BLaER1 treated with 17β-estradiol and CSF1 and Interleukin-3, amounts not matched to agents 10 nM and 100 nM (cell line): ENCODE results near the gene MME.

Experiments
- H3K27ac ChIP-seq, 11 experiments: shearing (Covaris generic); formaldehyde crosslinking; 2 replicates each; pipeline ENCODE4 v1.8.1; 2022
- H3K27me3 ChIP-seq, 11 experiments: shearing (Covaris generic); formaldehyde crosslinking; 2 replicates each; pipeline ENCODE4 v1.8.1; 2022
- H3K36me3 ChIP-seq, 11 experiments: shearing (Covaris generic); formaldehyde crosslinking; 2 replicates each; pipeline ENCODE4 v1.8.1; 2022
- H3K4me1 ChIP-seq, 10 experiments: shearing (Covaris generic); formaldehyde crosslinking; 2 replicates each; pipeline ENCODE4 v1.8.1; 2022
- H3K4me2 ChIP-seq, 11 experiments: shearing (Covaris generic); formaldehyde crosslinking; 2 replicates each; pipeline ENCODE4 v1.8.1; 2022
- H3K4me3 ChIP-seq, 10 experiments: shearing (Covaris generic); formaldehyde crosslinking; 2 replicates each; pipeline ENCODE4 v1.8.1; 2022
- H3K9ac ChIP-seq, 11 experiments: shearing (Covaris generic); formaldehyde crosslinking; 2 replicates each; pipeline ENCODE4 v1.8.1; 2022
- H3K9me3 ChIP-seq, 11 experiments: shearing (Covaris generic); formaldehyde crosslinking; replicated peaks in 1 of 11; 2 replicates each; pipeline ENCODE4 v1.8.1; 2022
- H4K20me1 ChIP-seq, 11 experiments: shearing (Covaris generic); formaldehyde crosslinking; 2 replicates each; pipeline ENCODE4 v1.8.1; 2022
- Cebpa-rat ChIP-seq, 11 experiments: shearing (Covaris generic); IDR thresholded peaks; 2 replicates each; pipeline ENCODE4 v1.8.1; 2022

Gene MME

GRCh38 chr3:155219106-155219505 lies 139.0 kb downstream of the MME start:
- no peak overlapping the region for H3K27ac ChIP-seq
- peaks cover 0 to 9% (median 4%) of the 10 kb centered on the region in 10 experiments; a peak in 5 of 20 replicates for H3K4me1 ChIP-seq
- H3K27me3 ChIP-seq = no peaks in the 10 kb centered on the region
- no peak overlapping the region for H3K4me2 ChIP-seq
- H4K20me1 ChIP-seq = no peaks in the 10 kb centered on the region
- TF ChIP-seq Cebpa-rat (IDR thresholded peaks at IDR 0.05) = no peak
- peaks cover 17 to 58% (median 34%) of the 10 kb centered on the region in 11 experiments; a peak in 20 of 22 replicates for H3K9me3 ChIP-seq
- H3K4me3 ChIP-seq = no peak overlapping the region
- no peak overlapping the region for H3K9ac ChIP-seq
- no peaks in the 10 kb centered on the region for H3K36me3 ChIP-seq

GRCh38 chr3:155225417-155225816 lies 145.3 kb downstream of the MME start:
- Histone ChIP-seq H3K9me3 (peaks cover 27 to 62% (median 37%) of the 10 kb centered on the region in 11 experiments; a peak in 21 of 22 replicates), H3K27ac (no peak overlapping the region), H3K9ac (no peak overlapping the region), H3K36me3 (0 out of 22 replicates have a peak, but pooled peaks cover 0 to 3% (median 0%) of the 10 kb centered on the region in 11 experiments), H3K4me1 (peaks cover 0 to 41% (median 25%) of the 10 kb centered on the region in 10 experiments; a peak in 15 of 20 replicates), H3K27me3 (no peaks in the 10 kb centered on the region), H3K4me2 (peak overlapping the region in 3 of 11 experiments; percentile 3 to 25 (median 9); a peak in 2 of 22 replicates), H4K20me1 (no peaks in the 10 kb centered on the region), H3K4me3 (no peak overlapping the region)
- TF ChIP-seq Cebpa-rat (IDR thresholded peaks at IDR 0.05) = no peak

- Histone ChIP-seq H3K4me2 (no peak overlapping the region; a peak in 1 of 22 replicates), H4K20me1 (no peaks in the 10 kb centered on the region), H3K4me3 (no peak overlapping the region), H3K27me3 (no peaks in the 10 kb centered on the region), H3K36me3 (0 out of 22 replicates have a peak, but pooled peaks cover 0 to 3% (median 0%) of the 10 kb centered on the region in 11 experiments), H3K9ac (no peak overlapping the region), H3K4me1 (peaks cover 5 to 59% (median 41%) of the 10 kb centered on the region in 10 experiments), H3K27ac (no peak overlapping the region), H3K9me3 (peaks cover 16 to 49% (median 27%) of the 10 kb centered on the region in 11 experiments; a peak in 20 of 22 replicates)
- no peak for TF ChIP-seq Cebpa-rat (IDR thresholded peaks at IDR 0.05)
These were observed 147.0 kb downstream of the MME start for GRCh38 chr3:155227141-155227540.

GRCh38 chr3:155228676-155229075 lies 148.6 kb downstream of the MME start:
- Histone ChIP-seq H3K4me3 (no peak overlapping the region), H3K9me3 (peaks cover 13 to 34% (median 22%) of the 10 kb centered on the region in 11 experiments; a peak in 20 of 22 replicates), H3K36me3 (0 out of 22 replicates have a peak, but pooled peaks cover 0 to 3% (median 0%) of the 10 kb centered on the region in 11 experiments), H3K27ac (peak overlapping the region in 2 of 11 experiments; percentile 3 to 25; a peak in 2 of 22 replicates), H3K4me2 (peak overlapping the region in 8 of 11 experiments; percentile 18 to 67 (median 51); a peak in 16 of 22 replicates), H4K20me1 (no peaks in the 10 kb centered on the region), H3K4me1 (peaks cover 12 to 74% (median 56%) of the 10 kb centered on the region in 10 experiments), H3K9ac (no peak overlapping the region), H3K27me3 (no peaks in the 10 kb centered on the region)
- no peak for TF ChIP-seq Cebpa-rat (IDR thresholded peaks at IDR 0.05)

DNA sequence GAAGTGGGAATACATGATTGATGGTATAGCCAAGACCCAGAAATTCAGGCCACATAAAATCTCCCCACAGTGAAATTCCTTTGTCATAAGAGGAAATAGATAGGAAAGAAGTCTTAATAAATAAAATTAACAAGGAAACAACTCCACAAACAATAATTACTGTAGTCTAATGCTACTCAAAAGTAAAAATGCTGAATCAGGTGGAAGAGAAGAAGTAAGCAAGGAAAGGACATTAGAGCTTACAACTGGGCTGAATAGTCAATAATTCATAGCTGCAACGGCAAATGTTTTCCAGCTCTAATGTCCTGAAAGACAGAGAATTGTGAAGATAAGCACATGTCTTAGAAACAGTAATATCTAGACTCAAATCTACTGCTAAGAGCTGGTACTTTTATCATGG lies 149.0 kb downstream of the MME start:
- Histone ChIP-seq H3K9me3 (peaks cover 12 to 30% (median 18%) of the 10 kb centered on the region in 11 experiments; a peak in 20 of 22 replicates), H3K9ac (no peak overlapping the region), H3K4me1 (peaks cover 12 to 78% (median 58%) of the 10 kb centered on the region in 10 experiments), H3K36me3 (0 out of 22 replicates have a peak, but pooled peaks cover 0 to 3% (median 0%) of the 10 kb centered on the region in 11 experiments), H3K27me3 (no peaks in the 10 kb centered on the region), H3K4me3 (no peak overlapping the region), H4K20me1 (no peaks in the 10 kb centered on the region), H3K4me2 (peak overlapping the region in 8 of 11 experiments; percentile 18 to 67 (median 51); a peak in 16 of 22 replicates), H3K27ac (peak overlapping the region in 2 of 11 experiments; percentile 3 to 25; a peak in 2 of 22 replicates)
- TF ChIP-seq Cebpa-rat (IDR thresholded peaks at IDR 0.05) = no peak

DNA sequence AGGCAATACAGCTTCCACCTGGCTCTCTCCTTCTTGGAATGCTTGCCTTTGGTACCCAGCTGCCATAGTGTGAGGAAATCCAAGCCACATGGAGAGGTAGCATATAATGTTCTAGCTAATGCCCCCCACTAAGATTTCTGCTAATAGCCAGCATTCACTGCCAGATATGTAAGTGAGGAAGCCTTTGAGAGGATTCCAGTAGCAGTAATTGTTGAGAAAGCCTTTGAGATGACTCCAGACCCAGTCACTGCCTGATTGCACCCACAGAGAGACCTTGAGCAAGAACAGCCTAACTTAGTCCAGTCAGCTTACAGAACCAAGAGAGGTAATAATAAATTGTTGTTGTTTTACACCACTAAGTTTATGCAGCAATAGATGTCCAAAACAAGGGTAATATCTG lies 150.3 kb downstream of the MME start:
- no peak for TF ChIP-seq Cebpa-rat (IDR thresholded peaks at IDR 0.05)
- no peaks in the 10 kb centered on the region for H4K20me1 ChIP-seq
- peak overlapping the region in 4 of 11 experiments; percentile 3 to 51 (median 16); a peak in 4 of 22 replicates for H3K27ac ChIP-seq
- H3K4me3 ChIP-seq = no peak overlapping the region
- H3K27me3 ChIP-seq = no peaks in the 10 kb centered on the region
- H3K36me3 ChIP-seq = no peaks in the 10 kb centered on the region; a peak in 1 of 22 replicates
- peaks cover 12 to 74% (median 56%) of the 10 kb centered on the region in 10 experiments for H3K4me1 ChIP-seq
- H3K9ac ChIP-seq = no peak overlapping the region
- peaks cover 0 to 29% (median 15%) of the 10 kb centered on the region in 11 experiments; a peak in 20 of 22 replicates for H3K9me3 ChIP-seq
- H3K4me2 ChIP-seq = peak overlapping the region in 8 of 11 experiments; percentile 18 to 60 (median 41); a peak in 11 of 22 replicates

DNA sequence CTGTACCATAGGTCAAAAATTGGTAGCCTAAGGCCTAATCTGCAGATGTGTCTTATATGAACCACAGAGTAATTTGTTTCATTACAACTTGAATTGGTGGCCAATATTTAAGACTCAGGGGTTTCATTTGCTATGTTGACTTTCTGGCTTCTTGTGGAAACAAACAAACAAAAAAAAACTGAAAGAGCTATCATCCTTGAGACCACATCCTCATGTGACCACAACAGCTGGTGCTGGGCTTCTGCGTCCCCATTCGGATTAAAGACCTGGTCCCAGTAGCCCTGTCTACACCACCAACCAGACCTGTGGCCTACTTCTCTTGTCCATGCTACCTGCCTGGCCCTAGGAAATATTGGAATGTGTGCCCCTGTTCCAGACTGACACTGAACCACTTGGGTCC lies 151.7 kb downstream of the MME start:
- TF ChIP-seq Cebpa-rat (IDR thresholded peaks at IDR 0.05) = no peak
- H3K4me2 ChIP-seq = peak overlapping the region; percentile 23 to 84 (median 67); a peak in 21 of 22 replicates
- H3K27me3 ChIP-seq = no peaks in the 10 kb centered on the region
- peak overlapping the region in 5 of 11 experiments; percentile 5 to 55 (median 36); a peak in 7 of 22 replicates for H3K9ac ChIP-seq
- peaks cover 0 to 32% (median 20%) of the 10 kb centered on the region in 11 experiments; a peak in 14 of 22 replicates for H3K9me3 ChIP-seq
- H3K4me3 ChIP-seq = no peak overlapping the region
- peaks cover 12 to 74% (median 56%) of the 10 kb centered on the region in 10 experiments for H3K4me1 ChIP-seq
- peak overlapping the region in 9 of 11 experiments; percentile 20 to 83 (median 67); a peak in 16 of 22 replicates for H3K27ac ChIP-seq
- no peaks in the 10 kb centered on the region; a peak in 1 of 22 replicates for H3K36me3 ChIP-seq
- no peaks in the 10 kb centered on the region for H4K20me1 ChIP-seq

- peaks cover 12 to 67% (median 54%) of the 10 kb centered on the region in 10 experiments for H3K4me1 ChIP-seq
- H3K4me2 ChIP-seq = peak overlapping the region in 10 of 11 experiments; percentile 33 to 84 (median 70); a peak in 19 of 22 replicates
- H3K9me3 ChIP-seq = peaks cover 0 to 33% (median 24%) of the 10 kb centered on the region in 11 experiments; a peak in 14 of 22 replicates
- H3K27me3 ChIP-seq = no peaks in the 10 kb centered on the region
- H3K36me3 ChIP-seq = no peaks in the 10 kb centered on the region; a peak in 1 of 22 replicates
- TF ChIP-seq Cebpa-rat (IDR thresholded peaks at IDR 0.05) = 0 out of 22 replicates have a peak, but pooled peaks of 2 of the 11 experiments have one; percentile 15 to 28
- no peaks in the 10 kb centered on the region for H4K20me1 ChIP-seq
- H3K4me3 ChIP-seq = no peak overlapping the region
- H3K9ac ChIP-seq = peak overlapping the region in 6 of 11 experiments; percentile 5 to 55 (median 36); a peak in 7 of 22 replicates
- H3K27ac ChIP-seq = peak overlapping the region in 9 of 11 experiments; percentile 20 to 83 (median 67); a peak in 16 of 22 replicates
These were observed 152.5 kb downstream of the MME start for GRCh38 chr3:155232605-155233004.

DNA sequence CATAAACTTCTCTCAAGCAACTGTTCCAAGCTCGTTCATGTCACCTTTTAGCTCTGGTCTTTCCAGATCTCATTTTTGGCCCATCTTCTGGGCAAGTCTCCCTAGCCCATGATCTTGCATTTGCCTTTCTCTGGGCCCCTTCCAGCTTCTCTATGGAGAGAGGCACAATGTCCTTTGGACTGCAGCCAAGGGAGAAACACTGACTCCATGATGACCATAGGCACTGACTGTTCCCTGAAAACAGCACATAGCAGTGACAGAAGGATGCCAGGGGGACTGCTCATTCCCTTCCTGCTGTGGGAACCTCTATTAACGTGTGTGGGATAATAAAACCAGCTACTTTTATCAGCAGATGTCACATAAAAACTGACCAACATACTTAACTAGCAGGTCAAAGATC lies 153.1 kb downstream of the MME start:
- H3K4me1 ChIP-seq = peaks cover 12 to 61% (median 51%) of the 10 kb centered on the region in 10 experiments
- no peaks in the 10 kb centered on the region for H3K27me3 ChIP-seq
- H3K4me3 ChIP-seq = no peak overlapping the region
- H4K20me1 ChIP-seq = no peaks in the 10 kb centered on the region
- peak overlapping the region in 8 of 11 experiments; percentile 34 to 83 (median 70); a peak in 13 of 22 replicates for H3K27ac ChIP-seq
- H3K36me3 ChIP-seq = no peaks in the 10 kb centered on the region; a peak in 1 of 22 replicates
- H3K9me3 ChIP-seq = peaks cover under 1 to 39% (median 30%) of the 10 kb centered on the region in 11 experiments; a peak in 16 of 22 replicates
- 0 out of 22 replicates have a peak overlapping the region, but pooled peaks of 2 of the 11 experiments have one; percentile 8 to 37 for H3K9ac ChIP-seq
- no peak for TF ChIP-seq Cebpa-rat (IDR thresholded peaks at IDR 0.05)
- peak overlapping the region in 9 of 11 experiments; percentile 51 to 84 (median 74); a peak in 18 of 22 replicates for H3K4me2 ChIP-seq
